A673 (cell line): Measurements from ENCODE around the gene NRXN3. TPM values are rescaled to one million over a fixed set of nuclear protein-coding genes. Genes with fewer than 3 reads are reported as not detected.

Source experiments
- BruUV-seq: library from RNA; stranded (reverse); fragments of 400-500 nt; replicated peaks from 2 replicates; lab custom pipeline; 2021; lab: Mats Ljungman, UMichigan
- CTCF ChIA-PET: fragments of 300-600 bp; sonication (Branson Sonifier 250); formaldehyde crosslinking; loops from one replicate; lab custom pipeline; 2022; ENCODE audit warnings: antibody characterized with exemption; lab: Charles Lee
- POLR2A ChIA-PET: fragments of 300-600 bp; sonication (Branson Sonifier 250); formaldehyde crosslinking; loops from one replicate; lab custom pipeline; 2022; ENCODE audit warnings: antibody characterized with exemption; ENCODE audit not compliant: low non-redundant PET; lab: Charles Lee
- DNase-seq: peaks from one replicate; pipeline ENCODE4 v3.0.0-alpha.2; 2015; ENCODE audit warnings: low spot score
- H3K27ac ChIP-seq: fragments of 200-600 bp; sonication (generic); 2 replicates; pipeline ENCODE4 v1.5.1; 2016; ENCODE audit warnings: mixed run types, low read depth, mild to moderate bottlenecking, mixed read lengths, antibody characterized with exemption, low read length; ENCODE audit not compliant: poor library complexity, severe bottlenecking
- H3K27me3 ChIP-seq: fragments of 200-600 bp; sonication (generic); replicated peaks from 2 replicates; pipeline ENCODE4 v1.6.1; 2017; ENCODE audit warnings: mixed run types, low read depth, mild to moderate bottlenecking, mixed read lengths, antibody characterized with exemption, low read length; ENCODE audit not compliant: insufficient read depth, poor library complexity
- H3K36me3 ChIP-seq: fragments of 200-600 bp; sonication (generic); 2 replicates; pipeline ENCODE4 v1.6.1; 2016; ENCODE audit warnings: mixed run types, mild to moderate bottlenecking, mixed read lengths, antibody characterized with exemption, low read length; ENCODE audit not compliant: insufficient read depth, poor library complexity, severe bottlenecking
- H3K4me1 ChIP-seq: fragments of 200-600 bp; sonication (generic); 2 replicates; pipeline ENCODE4 v1.6.1; 2017; ENCODE audit warnings: mixed run types, mild to moderate bottlenecking, mixed read lengths, antibody characterized with exemption, low read length; ENCODE audit not compliant: insufficient read depth, poor library complexity, severe bottlenecking
- H3K4me3 ChIP-seq: fragments of 200-600 bp; sonication (generic); 2 replicates; pipeline ENCODE4 v1.5.1; 2016; ENCODE audit warnings: low read depth, mixed run types, mild to moderate bottlenecking, mixed read lengths, low read length; ENCODE audit not compliant: poor library complexity, severe bottlenecking
- H3K9me3 ChIP-seq: fragments of 200-600 bp; sonication (generic); 2 replicates; pipeline ENCODE4 v1.6.1; 2016; ENCODE audit warnings: mixed run types, low read depth, mild to moderate bottlenecking, mixed read lengths, antibody characterized with exemption, low read length; ENCODE audit not compliant: poor library complexity, severe bottlenecking
- EZH2 ChIP-seq: fragments of 200-600 bp; sonication (generic); IDR thresholded peaks from 2 replicates; pipeline ENCODE4 v1.6.1; 2017; ENCODE audit warnings: borderline replicate concordance, low read depth, mild to moderate bottlenecking, mixed read lengths, antibody characterized with exemption, low read length; ENCODE audit not compliant: poor library complexity, severe bottlenecking
- intact Hi-C: fragments of 100-400 bp; cut with micrococcal nuclease; formaldehyde crosslinking; loops from one replicate; pipeline ENCODE4 v1.10.0; 2022; ENCODE audit not compliant: unreplicated experiment
- total RNA-seq: library from RNA; stranded (reverse); gene quantifications from 2 replicates; pipeline ENCODE4 v1.2.3, GENCODE V29; 2021
- TF ChIP-seq, protein P1 (sequence below): fragments of 300-800, 200-600 bp; sonication (generic); conservative IDR thresholded peaks from 2 replicates; pipeline ENCODE4 v1.5.1; 2017; ENCODE audit warnings: low read depth, mild to moderate bottlenecking, antibody characterized with exemption, low read length, moderate library complexity, mixed read lengths

The NRXN3 gene
- total RNA-seq, 1 experiment from 2014 or later = 0.21 TPM

DNA sequence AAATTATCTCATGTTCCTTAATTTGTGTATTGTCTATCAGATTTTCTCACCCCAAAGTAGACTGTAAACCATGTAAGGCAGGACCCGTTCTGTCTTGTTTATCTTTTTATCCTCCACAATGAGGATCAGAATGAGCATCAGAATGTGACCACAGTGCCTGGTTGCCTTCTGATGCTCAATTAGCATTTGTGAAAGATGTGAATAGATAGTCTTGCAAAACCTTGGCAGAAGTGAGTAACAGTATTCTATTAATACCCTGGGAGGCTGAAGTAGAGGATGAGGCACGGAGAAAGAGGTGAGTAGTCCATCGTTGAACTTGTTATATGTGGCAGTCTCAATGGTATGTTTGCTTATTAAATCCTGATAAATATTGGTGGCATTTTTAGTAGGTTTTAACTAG, 781.4 kb downstream of the NRXN3 start:
- CTCF ChIA-PET = no interaction called here
- intact Hi-C loops = no loop called here
- BruUV-seq = no TSS peak
- TF ChIP-seq, protein P1, sequence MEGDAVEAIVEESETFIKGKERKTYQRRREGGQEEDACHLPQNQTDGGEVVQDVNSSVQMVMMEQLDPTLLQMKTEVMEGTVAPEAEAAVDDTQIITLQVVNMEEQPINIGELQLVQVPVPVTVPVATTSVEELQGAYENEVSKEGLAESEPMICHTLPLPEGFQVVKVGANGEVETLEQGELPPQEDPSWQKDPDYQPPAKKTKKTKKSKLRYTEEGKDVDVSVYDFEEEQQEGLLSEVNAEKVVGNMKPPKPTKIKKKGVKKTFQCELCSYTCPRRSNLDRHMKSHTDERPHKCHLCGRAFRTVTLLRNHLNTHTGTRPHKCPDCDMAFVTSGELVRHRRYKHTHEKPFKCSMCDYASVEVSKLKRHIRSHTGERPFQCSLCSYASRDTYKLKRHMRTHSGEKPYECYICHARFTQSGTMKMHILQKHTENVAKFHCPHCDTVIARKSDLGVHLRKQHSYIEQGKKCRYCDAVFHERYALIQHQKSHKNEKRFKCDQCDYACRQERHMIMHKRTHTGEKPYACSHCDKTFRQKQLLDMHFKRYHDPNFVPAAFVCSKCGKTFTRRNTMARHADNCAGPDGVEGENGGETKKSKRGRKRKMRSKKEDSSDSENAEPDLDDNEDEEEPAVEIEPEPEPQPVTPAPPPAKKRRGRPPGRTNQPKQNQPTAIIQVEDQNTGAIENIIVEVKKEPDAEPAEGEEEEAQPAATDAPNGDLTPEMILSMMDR = no peak
- TF ChIP-seq EZH2 = no peak
- no peaks in the 10 kb centered on the region for H3K4me1 ChIP-seq
- POLR2A ChIA-PET = no interaction called here
- H3K4me3 ChIP-seq = no peak overlapping the region
- H3K27me3 ChIP-seq = peaks cover 5% of the 10 kb centered on the region
- H3K36me3 ChIP-seq = no peaks in the 10 kb centered on the region
- no peak overlapping the region for H3K27ac ChIP-seq
- no peak for DNase-seq
- no peaks in the 10 kb centered on the region for H3K9me3 ChIP-seq

DNA sequence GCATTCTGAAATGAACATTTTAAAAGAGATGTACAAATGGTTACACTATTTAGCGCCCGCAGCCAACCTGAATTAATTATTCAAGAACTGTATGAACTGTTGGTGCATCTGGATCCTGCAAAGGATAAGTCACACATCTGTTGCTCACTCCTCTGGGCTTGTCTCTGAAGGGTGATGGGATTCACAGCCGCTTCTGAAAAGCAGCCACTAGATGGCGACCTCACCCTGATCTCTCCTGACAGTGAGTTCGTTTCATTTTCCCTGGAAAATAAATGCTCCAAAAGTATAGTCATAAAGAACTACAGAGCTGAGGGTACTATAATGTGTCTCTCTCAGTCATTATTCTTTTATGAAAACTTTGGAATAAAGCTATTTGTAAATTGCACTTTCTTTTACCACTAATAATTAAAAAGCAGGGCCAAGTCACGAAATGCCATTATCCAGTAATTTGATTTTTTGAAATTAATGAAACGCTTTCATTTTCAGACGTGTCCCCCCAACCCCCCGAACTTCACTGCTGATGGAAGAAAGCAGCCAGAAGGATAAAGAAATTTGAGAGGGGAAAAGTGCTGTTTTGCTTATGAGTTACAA, 789.6 kb downstream of the NRXN3 start:
- intact Hi-C loops = loop anchor here (10.0 kb wide), 3 partner anchors 585 to 1885 kb away; no protein-coding TSS in a partner anchor
- no peaks in the 10 kb centered on the region for H3K36me3 ChIP-seq
- no peak overlapping the region for H3K27ac ChIP-seq
- no peak overlapping the region for H3K4me3 ChIP-seq
- BruUV-seq = no TSS peak
- H3K4me1 ChIP-seq = no peaks in the 10 kb centered on the region
- ChIA-PET CTCF (interaction anchor here (0.6 to 0.7 kb wide), 4 partner anchors 10 to 850 kb away, joined by 3 to 8 read pairs (median 5); no protein-coding TSS in a partner anchor), POLR2A (no interaction called here)
- TF ChIP-seq, protein P1 = peak; percentile 87
- TF ChIP-seq EZH2 = no peak
- peak; percentile 74 for DNase-seq
- peaks cover 5% of the 10 kb centered on the region for H3K27me3 ChIP-seq
- H3K9me3 ChIP-seq = no peaks in the 10 kb centered on the region

DNA sequence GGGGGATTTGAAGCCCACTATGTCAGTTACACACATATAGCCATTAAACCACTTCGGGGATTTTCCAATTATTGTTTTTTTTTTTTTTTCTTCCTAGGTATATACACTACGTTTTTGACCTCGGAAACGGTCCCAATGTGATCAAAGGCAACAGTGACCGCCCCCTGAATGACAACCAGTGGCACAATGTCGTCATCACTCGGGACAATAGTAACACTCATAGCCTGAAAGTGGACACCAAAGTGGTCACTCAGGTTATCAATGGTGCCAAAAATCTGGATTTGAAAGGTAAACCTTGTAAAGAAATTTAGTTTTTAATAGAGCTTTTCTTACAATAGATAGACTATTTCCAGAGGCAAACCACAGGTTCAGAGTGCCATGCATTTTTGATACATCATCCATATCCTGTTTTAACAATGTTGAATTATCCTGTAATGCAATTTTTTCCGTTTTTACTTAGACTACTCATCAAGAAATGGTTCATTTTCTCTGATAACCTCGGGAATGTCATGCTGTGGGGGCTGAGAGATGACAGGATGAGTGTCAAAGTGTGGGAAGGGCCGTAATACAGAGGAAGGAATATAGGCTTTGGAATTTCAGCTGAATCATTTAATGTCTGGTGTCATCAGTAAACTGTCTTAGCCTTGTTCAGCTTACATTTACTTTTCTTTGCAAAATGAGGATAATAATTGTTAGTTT, 797.1 kb downstream of the NRXN3 start:
- POLR2A ChIA-PET = no interaction called here

More for the DNA sequence above, 797.1 kb downstream of the NRXN3 start:
- no peak for DNase-seq
- peaks cover 19% of the 10 kb centered on the region for H3K4me1 ChIP-seq
- peaks cover 5% of the 10 kb centered on the region for H3K27me3 ChIP-seq
- no peak overlapping the region for H3K4me3 ChIP-seq
- intact Hi-C loops = loop anchor here (10.0 kb wide), 3 partner anchors 578 to 1878 kb away; no protein-coding TSS in a partner anchor
- no TSS peak for BruUV-seq
- H3K36me3 ChIP-seq = no peaks in the 10 kb centered on the region
- H3K27ac ChIP-seq = no peak overlapping the region
- CTCF ChIA-PET = no interaction called here
- no peaks in the 10 kb centered on the region for H3K9me3 ChIP-seq
- no peak for TF ChIP-seq EZH2
- TF ChIP-seq, protein P1 = no peak
